ENCODE results near the gene CD101.

The CD101 gene

GRCh38 chr1:116997636-116998035, 3.9 kb upstream of the CD101 start:
- Histone ChIP-seq H3K27me3 (ENCODE audit: control insufficient read depth, insufficient read depth, low read length) (no peaks in the 10 kb centered on the region), H3K4me1 (ENCODE audit: control insufficient read depth, insufficient read depth, low read length) (no peaks in the 10 kb centered on the region), H3K36me3 (ENCODE audit: control insufficient read depth, insufficient read depth, low read length) (no peaks in the 10 kb centered on the region), H3K4me3 (ENCODE audit: low read depth, low read length) (no peak overlapping the region), H3K9me3 (ENCODE audit: control insufficient read depth, insufficient read depth, low read depth, low read length) (no peaks in the 10 kb centered on the region), H3K9ac (ENCODE audit: low read length) (no peak overlapping the region), H3K27ac (ENCODE audit: low read depth, low read length) (no peak overlapping the region)

GRCh38 chr1:116999596-116999995, 2.0 kb upstream of the CD101 start:
- Histone ChIP-seq H3K9ac (ENCODE audit: low read length) (no peak overlapping the region), H3K36me3 (ENCODE audit: control insufficient read depth, insufficient read depth, low read length) (no peaks in the 10 kb centered on the region), H3K4me1 (ENCODE audit: control insufficient read depth, insufficient read depth, low read length) (peaks cover 14% of the 10 kb centered on the region), H3K4me3 (ENCODE audit: low read depth, low read length) (no peak overlapping the region), H3K9me3 (ENCODE audit: control insufficient read depth, insufficient read depth, low read depth, low read length) (no peaks in the 10 kb centered on the region), H3K27me3 (ENCODE audit: control insufficient read depth, insufficient read depth, low read length) (no peaks in the 10 kb centered on the region), H3K27ac (ENCODE audit: low read depth, low read length) (no peak overlapping the region)

GRCh38 chr1:117000142-117000541, 1.4 kb upstream of the CD101 start:
- no peak overlapping the region for H3K9ac ChIP-seq (ENCODE audit: low read length)
- H3K36me3 ChIP-seq (ENCODE audit: control insufficient read depth, insufficient read depth, low read length) = no peaks in the 10 kb centered on the region
- no peak overlapping the region for H3K27ac ChIP-seq (ENCODE audit: low read depth, low read length)
- no peaks in the 10 kb centered on the region for H3K9me3 ChIP-seq (ENCODE audit: control insufficient read depth, insufficient read depth, low read depth, low read length)
- peaks cover 14% of the 10 kb centered on the region for H3K4me1 ChIP-seq (ENCODE audit: control insufficient read depth, insufficient read depth, low read length)
- no peak overlapping the region for H3K4me3 ChIP-seq (ENCODE audit: low read depth, low read length)
- H3K27me3 ChIP-seq (ENCODE audit: control insufficient read depth, insufficient read depth, low read length) = no peaks in the 10 kb centered on the region

GRCh38 chr1:117003223-117003875, 1.8 kb downstream of the CD101 start:
- H3K9ac ChIP-seq (ENCODE audit: low read length) = no peak overlapping the region
- no peak overlapping the region for H3K4me3 ChIP-seq (ENCODE audit: low read depth, low read length)

GRCh38 chr1:117007719-117008013, 6.1 kb downstream of the CD101 start:
- H3K36me3 ChIP-seq (ENCODE audit: control insufficient read depth, insufficient read depth, low read length) = no peaks in the 10 kb centered on the region
- H3K9ac ChIP-seq (ENCODE audit: low read length) = no peak overlapping the region
- H3K9me3 ChIP-seq (ENCODE audit: control insufficient read depth, insufficient read depth, low read depth, low read length) = no peaks in the 10 kb centered on the region
- H3K27ac ChIP-seq (ENCODE audit: low read depth, low read length) = no peak overlapping the region
- H3K4me1 ChIP-seq (ENCODE audit: control insufficient read depth, insufficient read depth, low read length) = peaks cover 14% of the 10 kb centered on the region
- H3K27me3 ChIP-seq (ENCODE audit: control insufficient read depth, insufficient read depth, low read length) = no peaks in the 10 kb centered on the region
- no peak overlapping the region for H3K4me3 ChIP-seq (ENCODE audit: low read depth, low read length)

More at GRCh38 chr1:117003223-117003875, 1.8 kb downstream of the CD101 start:
- no peaks in the 10 kb centered on the region for H3K36me3 ChIP-seq (ENCODE audit: control insufficient read depth, insufficient read depth, low read length)
- H3K9me3 ChIP-seq (ENCODE audit: control insufficient read depth, insufficient read depth, low read depth, low read length) = no peaks in the 10 kb centered on the region
- peaks cover 14% of the 10 kb centered on the region for H3K4me1 ChIP-seq (ENCODE audit: control insufficient read depth, insufficient read depth, low read length)
- H3K27ac ChIP-seq (ENCODE audit: low read depth, low read length) = no peak overlapping the region
- no peaks in the 10 kb centered on the region for H3K27me3 ChIP-seq (ENCODE audit: control insufficient read depth, insufficient read depth, low read length)

GRCh38 chr1:117008656-117009055, 7.1 kb downstream of the CD101 start:
- H3K4me1 ChIP-seq (ENCODE audit: control insufficient read depth, insufficient read depth, low read length) = peaks cover 7% of the 10 kb centered on the region
- no peak overlapping the region for H3K9ac ChIP-seq (ENCODE audit: low read length)
- no peaks in the 10 kb centered on the region for H3K9me3 ChIP-seq (ENCODE audit: control insufficient read depth, insufficient read depth, low read depth, low read length)
- no peak overlapping the region for H3K27ac ChIP-seq (ENCODE audit: low read depth, low read length)
- no peak overlapping the region for H3K4me3 ChIP-seq (ENCODE audit: low read depth, low read length)
- H3K27me3 ChIP-seq (ENCODE audit: control insufficient read depth, insufficient read depth, low read length) = no peaks in the 10 kb centered on the region
- H3K36me3 ChIP-seq (ENCODE audit: control insufficient read depth, insufficient read depth, low read length) = no peaks in the 10 kb centered on the region

- Histone ChIP-seq H3K27ac (ENCODE audit: low read depth, low read length) (no peak overlapping the region), H3K9me3 (ENCODE audit: control insufficient read depth, insufficient read depth, low read depth, low read length) (no peaks in the 10 kb centered on the region), H3K27me3 (ENCODE audit: control insufficient read depth, insufficient read depth, low read length) (no peaks in the 10 kb centered on the region), H3K9ac (ENCODE audit: low read length) (no peak overlapping the region), H3K4me3 (ENCODE audit: low read depth, low read length) (no peak overlapping the region), H3K36me3 (ENCODE audit: control insufficient read depth, insufficient read depth, low read length) (no peaks in the 10 kb centered on the region), H3K4me1 (ENCODE audit: control insufficient read depth, insufficient read depth, low read length) (peaks cover 2% of the 10 kb centered on the region; the same call in 1 of the 2 replicates)
Observed at GRCh38 chr1:117009132-117009531, 7.6 kb downstream of the CD101 start.

GRCh38 chr1:117010310-117010969, 8.9 kb downstream of the CD101 start:
- H3K36me3 ChIP-seq (ENCODE audit: control insufficient read depth, insufficient read depth, low read length) = no peaks in the 10 kb centered on the region
- H3K9ac ChIP-seq (ENCODE audit: low read length) = no peak overlapping the region
- H3K27ac ChIP-seq (ENCODE audit: low read depth, low read length) = no peak overlapping the region
- no peaks in the 10 kb centered on the region for H3K9me3 ChIP-seq (ENCODE audit: control insufficient read depth, insufficient read depth, low read depth, low read length)
- H3K4me1 ChIP-seq (ENCODE audit: control insufficient read depth, insufficient read depth, low read length) = no peaks in the 10 kb centered on the region
- no peak overlapping the region for H3K4me3 ChIP-seq (ENCODE audit: low read depth, low read length)
- no peaks in the 10 kb centered on the region for H3K27me3 ChIP-seq (ENCODE audit: control insufficient read depth, insufficient read depth, low read length)

- H3K27me3 ChIP-seq (ENCODE audit: control insufficient read depth, insufficient read depth, low read length) = no peaks in the 10 kb centered on the region
- H3K4me3 ChIP-seq (ENCODE audit: low read depth, low read length) = no peak overlapping the region
- no peaks in the 10 kb centered on the region for H3K4me1 ChIP-seq (ENCODE audit: control insufficient read depth, insufficient read depth, low read length)
- no peaks in the 10 kb centered on the region for H3K9me3 ChIP-seq (ENCODE audit: control insufficient read depth, insufficient read depth, low read depth, low read length)
- H3K27ac ChIP-seq (ENCODE audit: low read depth, low read length) = no peak overlapping the region
- no peaks in the 10 kb centered on the region for H3K36me3 ChIP-seq (ENCODE audit: control insufficient read depth, insufficient read depth, low read length)
- H3K9ac ChIP-seq (ENCODE audit: low read length) = no peak overlapping the region
Observed at GRCh38 chr1:117011334-117011733, 9.8 kb downstream of the CD101 start.

- Histone ChIP-seq H3K4me3 (ENCODE audit: low read depth, low read length) (no peak overlapping the region), H3K9ac (ENCODE audit: low read length) (no peak overlapping the region), H3K36me3 (ENCODE audit: control insufficient read depth, insufficient read depth, low read length) (no peaks in the 10 kb centered on the region), H3K4me1 (ENCODE audit: control insufficient read depth, insufficient read depth, low read length) (no peaks in the 10 kb centered on the region), H3K9me3 (ENCODE audit: control insufficient read depth, insufficient read depth, low read depth, low read length) (no peaks in the 10 kb centered on the region), H3K27me3 (ENCODE audit: control insufficient read depth, insufficient read depth, low read length) (no peaks in the 10 kb centered on the region), H3K27ac (ENCODE audit: low read depth, low read length) (no peak overlapping the region)
Observed at GRCh38 chr1:117013309-117013858, 11.8 kb downstream of the CD101 start.

- H3K9me3 ChIP-seq (ENCODE audit: control insufficient read depth, insufficient read depth, low read depth, low read length) = no peaks in the 10 kb centered on the region
- no peak overlapping the region for H3K9ac ChIP-seq (ENCODE audit: low read length)
- H3K36me3 ChIP-seq (ENCODE audit: control insufficient read depth, insufficient read depth, low read length) = no peaks in the 10 kb centered on the region
- H3K4me1 ChIP-seq (ENCODE audit: control insufficient read depth, insufficient read depth, low read length) = no peaks in the 10 kb centered on the region
- no peak overlapping the region for H3K4me3 ChIP-seq (ENCODE audit: low read depth, low read length)
- no peak overlapping the region for H3K27ac ChIP-seq (ENCODE audit: low read depth, low read length)
- H3K27me3 ChIP-seq (ENCODE audit: control insufficient read depth, insufficient read depth, low read length) = no peaks in the 10 kb centered on the region
Observed at GRCh38 chr1:117014209-117014608, 12.6 kb downstream of the CD101 start.
